ENCODE data around the gene ESCO1.
"Not testable (repeated sequence)": the region's sequence is repeated elsewhere in the genome, so short reads cannot be mapped to it uniquely, and the experiment has no call there.

GRCh38 chr18:21621640-21622039 lies 21.1 kb upstream of the ESCO1 start:
- not testable (repeated sequence) for TF ChIP-seq POLR2A (IDR thresholded peaks at IDR 0.05; ENCODE audit: low read depth, low read length); SMC3 (IDR thresholded peaks at IDR 0.05; ENCODE audit: low read depth, low read length); CTCF (conservative IDR thresholded peaks at IDR 0.05; ENCODE audit: low read depth, low read length); RAD21 (IDR thresholded peaks at IDR 0.05; ENCODE audit: low read length); BHLHE40 (IDR thresholded peaks at IDR 0.05; ENCODE audit: low read depth, low read length); ELK1 (IDR thresholded peaks at IDR 0.05; ENCODE audit: borderline replicate concordance, low read depth, low read length)

Data from IMR-90 (cell line).